Measurements from ENCODE around the gene POU2AF2.

DNA sequence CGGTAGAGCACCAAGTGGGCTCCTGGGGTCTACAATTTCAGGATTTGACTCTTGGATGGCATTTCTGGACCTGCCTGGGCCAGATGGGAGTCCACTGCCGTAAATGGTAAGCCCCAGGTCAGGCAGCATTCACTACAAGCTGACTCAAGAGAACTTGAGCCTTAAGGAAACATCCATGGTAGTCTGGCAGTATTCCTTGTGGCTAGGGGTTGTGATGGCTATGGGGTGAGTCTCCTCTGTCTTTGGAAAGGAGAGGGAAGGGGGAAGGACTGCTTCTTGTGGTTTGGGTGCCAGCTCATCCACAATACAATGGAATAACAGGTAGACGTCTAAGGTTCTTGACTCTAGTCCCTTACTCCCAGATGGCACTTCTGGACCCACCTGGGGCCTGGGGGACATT, 32.3 kb upstream of the POU2AF2 start:
- TF ChIP-seq MAX (IDR thresholded peaks at IDR 0.05), result no peak
- TF ChIP-seq TCF12 (IDR thresholded peaks at IDR 0.05; ENCODE audit: low read depth), result no peak
- no peak for TF ChIP-seq TEAD4 (IDR thresholded peaks at IDR 0.05)
- TF ChIP-seq, protein P1, sequence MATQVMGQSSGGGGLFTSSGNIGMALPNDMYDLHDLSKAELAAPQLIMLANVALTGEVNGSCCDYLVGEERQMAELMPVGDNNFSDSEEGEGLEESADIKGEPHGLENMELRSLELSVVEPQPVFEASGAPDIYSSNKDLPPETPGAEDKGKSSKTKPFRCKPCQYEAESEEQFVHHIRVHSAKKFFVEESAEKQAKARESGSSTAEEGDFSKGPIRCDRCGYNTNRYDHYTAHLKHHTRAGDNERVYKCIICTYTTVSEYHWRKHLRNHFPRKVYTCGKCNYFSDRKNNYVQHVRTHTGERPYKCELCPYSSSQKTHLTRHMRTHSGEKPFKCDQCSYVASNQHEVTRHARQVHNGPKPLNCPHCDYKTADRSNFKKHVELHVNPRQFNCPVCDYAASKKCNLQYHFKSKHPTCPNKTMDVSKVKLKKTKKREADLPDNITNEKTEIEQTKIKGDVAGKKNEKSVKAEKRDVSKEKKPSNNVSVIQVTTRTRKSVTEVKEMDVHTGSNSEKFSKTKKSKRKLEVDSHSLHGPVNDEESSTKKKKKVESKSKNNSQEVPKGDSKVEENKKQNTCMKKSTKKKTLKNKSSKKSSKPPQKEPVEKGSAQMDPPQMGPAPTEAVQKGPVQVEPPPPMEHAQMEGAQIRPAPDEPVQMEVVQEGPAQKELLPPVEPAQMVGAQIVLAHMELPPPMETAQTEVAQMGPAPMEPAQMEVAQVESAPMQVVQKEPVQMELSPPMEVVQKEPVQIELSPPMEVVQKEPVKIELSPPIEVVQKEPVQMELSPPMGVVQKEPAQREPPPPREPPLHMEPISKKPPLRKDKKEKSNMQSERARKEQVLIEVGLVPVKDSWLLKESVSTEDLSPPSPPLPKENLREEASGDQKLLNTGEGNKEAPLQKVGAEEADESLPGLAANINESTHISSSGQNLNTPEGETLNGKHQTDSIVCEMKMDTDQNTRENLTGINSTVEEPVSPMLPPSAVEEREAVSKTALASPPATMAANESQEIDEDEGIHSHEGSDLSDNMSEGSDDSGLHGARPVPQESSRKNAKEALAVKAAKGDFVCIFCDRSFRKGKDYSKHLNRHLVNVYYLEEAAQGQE (IDR thresholded peaks at IDR 0.05; ENCODE audit: low read depth), result no peak
- no peak for TF ChIP-seq RAD21 (IDR thresholded peaks at IDR 0.05; ENCODE audit: low read depth)
- TF ChIP-seq TAF1 (IDR thresholded peaks at IDR 0.05; ENCODE audit: low read depth), result no peak
- no peak for TF ChIP-seq EGR1 (IDR thresholded peaks at IDR 0.05)
